ENCODE data around the gene FOXD3.

DNA sequence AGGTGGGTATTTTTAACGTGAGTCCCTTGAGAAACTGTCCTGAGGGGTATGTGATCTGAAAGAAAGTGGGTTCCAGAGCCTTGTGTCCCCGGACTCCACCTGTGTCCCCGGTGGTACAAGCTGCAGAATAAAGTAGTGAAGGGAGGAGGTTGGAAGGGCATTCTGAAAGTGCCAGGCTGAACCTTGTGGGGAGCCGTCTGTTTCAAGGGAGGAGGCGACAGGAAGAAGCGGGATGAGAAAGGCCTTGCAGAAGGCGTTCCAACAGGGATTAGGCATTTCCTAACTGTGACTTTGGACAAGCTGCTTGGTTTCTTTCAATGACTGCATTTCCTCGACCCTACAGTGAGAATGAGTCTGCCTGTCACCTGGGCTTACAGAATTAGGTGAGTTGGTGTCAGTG, 5.8 kb downstream of the FOXD3 start:
- TF ChIP-seq CTCF (IDR thresholded peaks at IDR 0.05; ENCODE audit: low read depth, low read length, missing input control): no peak
- no peak for TF ChIP-seq RAD21 (IDR thresholded peaks at IDR 0.05)
- TF ChIP-seq, protein P1, sequence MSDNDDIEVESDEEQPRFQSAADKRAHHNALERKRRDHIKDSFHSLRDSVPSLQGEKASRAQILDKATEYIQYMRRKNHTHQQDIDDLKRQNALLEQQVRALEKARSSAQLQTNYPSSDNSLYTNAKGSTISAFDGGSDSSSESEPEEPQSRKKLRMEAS (IDR thresholded peaks at IDR 0.05): no peak
- TF ChIP-seq REST (IDR thresholded peaks at IDR 0.05): no peak
- TF ChIP-seq SP1 (IDR thresholded peaks at IDR 0.05): no peak
- TF ChIP-seq HNF4G (IDR thresholded peaks at IDR 0.05): no peak
